HG02678 (cell line): ENCODE results near the gene CYP26C1.

Source experiments
- ATAC-seq: cut with Tn5 transposase; IDR thresholded peaks from one replicate; pipeline ENCODE4 v1.9.1; 2021; ENCODE audit warnings: mild to moderate bottlenecking, moderate library complexity; ENCODE audit not compliant: unreplicated experiment

CYP26C1 gene

GRCh38 chr10:93059975-93060886, at the start of gene CYP26C1:
CYP26C1 (plus strand) TSS chr10:93060798; CDS start chr10:93061264, 466 bp downstream.
- no peak for ATAC-seq

GRCh38 chr10:93015722-93016121, 44.9 kb upstream of the CYP26C1 start:
- no peak for ATAC-seq

- ATAC-seq: no peak
Observed at GRCh38 chr10:93023013-93023650, 37.5 kb upstream of the CYP26C1 start.

GRCh38 chr10:93026072-93026471, 34.5 kb upstream of the CYP26C1 start:
- no peak for ATAC-seq

- ATAC-seq: no peak
Observed at GRCh38 chr10:93027508-93027907, 33.1 kb upstream of the CYP26C1 start.

GRCh38 chr10:93028883-93029282, 31.7 kb upstream of the CYP26C1 start:
- no peak for ATAC-seq

- no peak for ATAC-seq
Observed at GRCh38 chr10:93030409-93030808, 30.2 kb upstream of the CYP26C1 start.

- no peak for ATAC-seq
Observed at GRCh38 chr10:93032105-93032808, 28.3 kb upstream of the CYP26C1 start.

- no peak for ATAC-seq
Observed at GRCh38 chr10:93032809-93033137, 27.8 kb upstream of the CYP26C1 start.

GRCh38 chr10:93034426-93034825, 26.2 kb upstream of the CYP26C1 start:
- no peak for ATAC-seq

GRCh38 chr10:93039110-93039509, 21.5 kb upstream of the CYP26C1 start:
- no peak for ATAC-seq

- no peak for ATAC-seq
Observed at GRCh38 chr10:93039721-93040120, 20.9 kb upstream of the CYP26C1 start.

- no peak for ATAC-seq
Observed at GRCh38 chr10:93054486-93054885, 6.1 kb upstream of the CYP26C1 start.

GRCh38 chr10:93058139-93058538, 2.5 kb upstream of the CYP26C1 start:
- ATAC-seq: no peak

- ATAC-seq: no peak
Observed at GRCh38 chr10:93060887-93061593, 442 bp downstream of the CYP26C1 start.

GRCh38 chr10:93061594-93062513, 1.3 kb downstream of the CYP26C1 start:
- no peak for ATAC-seq

- ATAC-seq: peak; percentile 41
Observed at GRCh38 chr10:93062514-93063143, 2.0 kb downstream of the CYP26C1 start.

GRCh38 chr10:93063144-93063976, 2.8 kb downstream of the CYP26C1 start:
- ATAC-seq: no peak
